ENCODE results near the gene KCTD3. TPM values are rescaled to one million over a fixed set of nuclear protein-coding genes. Genes with fewer than 3 reads are reported as not detected.
A peak's percentile ranks its signal among the peaks of the same experiment; 100 is the strongest.

The KCTD3 gene
- total RNA-seq = 13.0 TPM
- long read RNA-seq, transcript KCTD3-201 (18 exons, 3,931 nt) = major isoform, 7 of 20 reads
- long read RNA-seq, partial matches to known transcripts = 2 of 20 reads
- long read RNA-seq, other reads (novel, unspliced or antisense) = 11 of 20 reads

DNA sequence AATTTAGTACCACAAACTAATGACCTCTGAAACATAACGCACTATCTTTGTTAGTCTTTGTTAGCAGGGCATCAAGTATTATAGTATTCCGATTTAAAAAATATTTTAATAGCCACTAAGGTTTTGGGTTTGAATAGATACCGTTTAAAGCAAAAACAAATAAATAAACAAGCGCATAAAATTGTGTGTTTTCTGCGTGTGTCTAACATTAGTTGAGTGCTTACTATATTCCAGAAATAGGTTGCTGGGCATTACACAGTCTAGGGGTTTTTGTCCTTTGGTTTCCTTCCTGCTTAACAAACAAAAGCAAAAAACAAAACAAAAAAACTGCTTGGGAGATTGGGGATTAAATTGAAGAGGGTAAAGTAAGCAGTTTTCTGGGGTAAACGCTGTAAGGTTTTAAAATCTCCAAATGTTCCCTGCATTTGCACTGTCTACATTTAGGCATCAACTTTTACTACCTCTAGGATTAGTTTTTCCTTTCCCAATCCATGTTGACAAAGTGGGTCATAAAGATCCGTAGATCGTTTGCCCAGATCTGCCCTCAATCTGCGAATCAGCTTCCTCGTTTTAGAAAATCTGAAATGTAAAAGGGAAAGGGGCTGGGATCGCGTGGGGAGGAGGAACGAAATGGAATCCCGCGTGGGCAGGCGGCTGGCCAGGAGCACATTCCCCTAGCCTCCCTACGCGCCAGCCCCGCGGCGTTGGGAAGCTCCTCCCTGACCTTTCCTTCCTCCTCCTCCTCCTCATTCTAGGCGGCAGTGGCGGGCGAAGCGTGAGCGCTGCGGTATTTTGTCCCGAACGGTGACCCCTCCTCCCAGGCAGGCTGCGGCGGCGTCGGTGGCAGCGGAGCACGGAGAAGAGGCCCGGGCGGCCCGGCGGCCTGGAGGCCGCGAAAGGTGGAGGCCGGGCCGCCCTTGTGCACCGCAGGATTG is at the start of gene KCTD3:
Gene KCTD3 (plus strand): TSS at position 749 of the 935 bp plus-strand sequence. CDS start 382 bp downstream, outside the sequence.
- ATAC-seq (peak; percentile 97), DNase-seq (ENCODE audit: missing footprints) (peak; percentile 91)
- intact Hi-C loops (cut with DNase I) = loop anchor here (5.0 kb wide), 1 partner anchor 40 kb away; no protein-coding TSS in a partner anchor

DNA sequence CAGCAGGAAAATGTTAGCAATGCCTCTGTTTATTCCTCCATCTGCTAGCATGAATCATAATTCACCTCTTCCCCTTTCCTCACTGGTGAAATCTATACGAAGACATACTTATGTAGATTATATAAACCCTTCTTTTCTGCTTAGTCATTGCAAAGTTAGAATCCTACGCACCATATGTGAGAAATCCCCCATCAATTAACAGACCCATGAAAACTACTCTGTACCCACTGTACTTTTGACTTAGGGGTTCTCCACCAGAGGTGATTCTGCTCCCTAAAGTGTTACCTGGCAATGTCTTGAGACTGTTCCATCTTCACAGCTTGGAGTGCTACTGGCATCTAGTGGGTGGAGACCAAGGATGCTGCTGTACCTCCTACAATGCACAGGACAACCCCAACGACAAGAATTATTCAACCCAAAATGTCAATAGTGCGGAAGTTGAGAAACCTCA is 49.6 kb upstream of the KCTD3 start:
- intact Hi-C loops (cut with DNase I) = no loop called here
- DNase-seq (ENCODE audit: missing footprints) (no peak), ATAC-seq (no peak)

DNA sequence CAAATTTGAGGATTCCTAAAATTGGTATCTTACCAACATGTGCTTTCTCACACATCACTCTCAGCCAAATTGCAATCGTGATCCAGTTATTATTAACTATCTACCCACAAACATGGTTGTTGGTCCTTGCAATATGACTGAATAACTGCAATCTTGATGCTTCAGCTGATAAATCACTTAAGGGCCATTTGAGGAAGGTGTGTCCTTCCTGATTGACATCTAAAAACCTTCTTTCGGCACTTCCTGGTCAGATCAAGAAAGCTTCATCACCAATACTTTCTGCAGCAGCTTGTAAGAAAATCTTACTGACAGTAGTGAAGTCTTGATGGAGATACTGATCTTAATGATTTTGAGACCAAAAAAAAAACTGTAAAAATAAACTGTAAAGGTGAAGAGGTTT is 48.5 kb upstream of the KCTD3 start:
- no peak for DNase-seq (ENCODE audit: missing footprints)
- ATAC-seq = no peak
- intact Hi-C loops (cut with DNase I) = no loop called here

DNA sequence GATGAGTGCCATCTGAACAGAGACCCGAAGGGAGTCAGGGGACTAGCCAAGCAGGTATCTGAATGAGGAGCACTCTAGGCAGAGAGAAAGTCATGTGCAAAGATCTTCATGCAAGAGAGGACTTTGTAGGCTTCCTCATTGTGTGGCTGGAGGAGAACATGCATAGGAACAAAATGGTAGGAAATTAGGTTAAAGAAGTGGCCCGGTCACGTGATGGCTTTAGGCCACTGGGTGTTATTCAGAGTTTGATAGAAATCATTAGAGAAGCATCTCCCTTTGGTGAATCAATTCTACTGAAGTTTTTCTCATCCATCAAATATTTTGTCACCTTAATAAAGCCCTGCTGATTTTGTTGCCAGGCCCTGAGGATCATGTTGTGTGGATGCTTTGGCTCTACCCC is 45.8 kb upstream of the KCTD3 start:
- DNase-seq (ENCODE audit: missing footprints) (no peak), ATAC-seq (no peak)
- intact Hi-C loops (cut with DNase I) = loop anchor here (10.0 kb wide), 1 partner anchor 896 kb away; no protein-coding TSS in a partner anchor

DNA sequence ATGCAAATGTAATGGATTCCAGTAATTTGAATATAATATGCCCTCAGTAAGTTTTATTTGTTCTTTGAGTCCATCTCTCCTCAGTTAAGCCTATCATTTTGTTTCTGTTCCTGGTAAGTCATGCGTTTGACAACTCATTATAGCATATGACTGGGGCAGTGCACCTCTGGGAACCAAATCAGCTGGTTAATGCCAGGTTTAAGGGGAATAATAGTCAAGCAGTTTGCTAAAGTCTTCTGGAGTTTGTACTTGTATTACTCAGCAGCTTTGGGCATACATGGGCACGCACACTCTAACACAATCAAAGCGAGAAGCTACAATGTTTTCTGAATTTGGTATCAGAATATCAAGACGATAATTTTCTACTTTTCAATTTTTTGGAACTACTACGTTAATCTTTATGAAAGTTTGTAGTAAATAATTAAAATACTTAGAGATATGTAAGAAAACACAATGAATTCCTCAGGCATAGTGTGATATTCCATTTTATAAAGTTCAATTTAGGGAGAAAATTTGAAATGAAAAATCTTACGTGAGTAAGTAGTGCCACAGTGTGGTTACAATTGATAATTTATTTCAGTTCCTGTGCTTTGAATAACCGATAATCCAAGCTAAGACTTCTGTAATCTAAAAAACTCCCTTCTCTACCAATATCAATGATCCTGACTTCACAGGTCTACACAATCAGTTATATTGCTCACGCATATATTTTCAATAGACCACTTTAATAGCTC is 43.8 kb upstream of the KCTD3 start:
- no peak for DNase-seq (ENCODE audit: missing footprints)
- intact Hi-C loops (cut with DNase I) = loop anchor here (10.0 kb wide), 1 partner anchor 898 kb away; no protein-coding TSS in a partner anchor
- no peak for ATAC-seq

- no peak for ATAC-seq
- DNase-seq (ENCODE audit: missing footprints) = no peak
- intact Hi-C loops (cut with DNase I) = loop anchor here (10.0 kb wide), 1 partner anchor 899 kb away; no protein-coding TSS in a partner anchor
Observed at GRCh38 chr1:215523906-215524305, 43.2 kb upstream of the KCTD3 start.

DNA sequence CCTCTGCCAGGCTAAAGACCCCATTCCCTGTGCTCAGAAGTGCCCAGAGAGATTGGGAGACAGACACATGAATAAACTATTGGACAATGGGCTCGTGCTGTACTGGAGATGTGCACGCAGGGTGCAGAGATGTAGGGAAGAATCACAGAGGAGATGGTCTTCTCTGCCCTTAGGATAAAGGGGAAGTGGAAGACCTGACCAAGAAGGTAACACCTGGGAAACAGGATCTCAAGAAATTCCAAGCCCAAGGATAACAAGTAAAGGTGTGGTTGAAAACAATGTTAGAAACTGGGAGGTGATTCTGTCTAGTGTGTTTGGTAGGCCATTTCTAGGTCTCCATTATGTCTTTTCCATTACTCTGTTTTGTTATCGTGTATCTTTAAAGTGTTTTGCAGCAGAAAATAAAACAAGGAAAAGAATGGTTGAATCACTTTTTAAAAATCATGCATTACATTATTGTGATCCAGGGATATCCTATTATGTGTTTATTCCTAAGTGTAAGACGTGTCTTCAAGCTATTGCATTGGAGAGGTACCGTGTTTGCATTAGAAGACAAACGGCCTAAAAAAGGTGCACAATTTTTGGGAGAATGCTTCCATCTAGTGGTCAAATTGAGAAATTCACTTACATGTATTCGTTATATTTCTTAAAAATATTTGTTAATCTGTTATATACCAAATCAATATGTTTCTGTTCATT is 40.8 kb upstream of the KCTD3 start:
- DNase-seq (ENCODE audit: missing footprints) (no peak), ATAC-seq (no peak)
- intact Hi-C loops (cut with DNase I) = loop anchor here (5.0 to 10.0 kb wide), 2 partner anchors 864 to 901 kb away; no protein-coding TSS in a partner anchor

GRCh38 chr1:215526846-215527151 is 40.3 kb upstream of the KCTD3 start:
- intact Hi-C loops (cut with DNase I) = loop anchor here (5.0 to 10.0 kb wide), 2 partner anchors 864 to 902 kb away; no protein-coding TSS in a partner anchor
- ATAC-seq (no peak), DNase-seq (ENCODE audit: missing footprints) (no peak)

GRCh38 chr1:215529111-215529510 is 38.0 kb upstream of the KCTD3 start:
- no peak for ATAC-seq
- intact Hi-C loops (cut with DNase I) = loop anchor here (5.0 to 10.0 kb wide), 2 partner anchors 867 to 904 kb away; no protein-coding TSS in a partner anchor
- DNase-seq (ENCODE audit: missing footprints) = no peak

DNA sequence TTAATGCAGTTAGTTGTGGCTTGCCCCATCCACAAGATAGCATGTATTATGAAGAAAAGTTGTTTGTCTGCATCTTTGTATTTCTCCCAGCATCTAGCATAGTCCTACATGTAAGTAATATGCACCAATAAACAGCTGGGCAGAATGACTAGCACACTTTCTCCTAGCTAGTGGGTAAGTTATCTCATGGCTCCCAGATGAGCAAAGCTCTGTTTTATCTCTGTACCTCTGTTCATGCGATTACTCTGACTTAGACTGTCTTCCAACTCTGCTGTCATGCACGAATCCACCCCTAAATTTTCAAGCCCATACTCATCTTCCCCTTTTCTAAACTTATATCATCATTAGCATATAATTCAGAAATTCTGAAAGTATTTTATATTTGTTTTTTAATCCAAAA is 37.5 kb upstream of the KCTD3 start:
- intact Hi-C loops (cut with DNase I) = loop anchor here (5.0 to 10.0 kb wide), 2 partner anchors 867 to 905 kb away; no protein-coding TSS in a partner anchor
- ATAC-seq = no peak
- DNase-seq (ENCODE audit: missing footprints) = no peak

GRCh38 chr1:215530401-215530984 is 36.6 kb upstream of the KCTD3 start:
- no peak for DNase-seq (ENCODE audit: missing footprints)
- intact Hi-C loops (cut with DNase I) = no loop called here
- no peak for ATAC-seq

- intact Hi-C loops (cut with DNase I) = no loop called here
- no peak for DNase-seq (ENCODE audit: missing footprints)
- no peak for ATAC-seq
Observed at GRCh38 chr1:215539803-215540570, 27.1 kb upstream of the KCTD3 start.

GRCh38 chr1:215542301-215542700 is 24.8 kb upstream of the KCTD3 start:
- DNase-seq (ENCODE audit: missing footprints) = no peak
- ATAC-seq = no peak
- intact Hi-C loops (cut with DNase I) = no loop called here

- ATAC-seq = no peak
- no peak for DNase-seq (ENCODE audit: missing footprints)
- intact Hi-C loops (cut with DNase I) = no loop called here
Observed at GRCh38 chr1:215543191-215543606, 23.9 kb upstream of the KCTD3 start.

- ATAC-seq (no peak), DNase-seq (ENCODE audit: missing footprints) (no peak)
- intact Hi-C loops (cut with DNase I) = no loop called here
Observed at GRCh38 chr1:215543806-215544205, 23.3 kb upstream of the KCTD3 start.

DNA sequence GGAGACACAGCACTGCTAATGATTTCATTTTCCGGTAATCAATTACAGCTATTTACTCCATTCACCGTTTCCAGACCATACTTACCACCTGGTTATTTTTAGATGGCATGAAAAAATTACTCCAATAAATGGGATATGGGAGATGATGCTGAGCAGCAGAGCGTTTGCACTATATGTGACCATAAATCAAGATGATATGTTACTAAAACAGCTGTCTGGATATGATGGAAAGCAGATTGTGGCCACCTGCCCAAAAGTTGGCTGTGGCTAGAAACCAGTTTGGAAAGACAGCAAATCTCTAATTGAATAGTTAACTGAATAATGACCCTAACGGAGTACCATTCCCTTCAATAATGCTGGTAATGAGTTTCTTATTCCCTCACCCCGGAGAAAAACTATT is 22.5 kb upstream of the KCTD3 start:
- ATAC-seq (no peak), DNase-seq (ENCODE audit: missing footprints) (no peak)
- intact Hi-C loops (cut with DNase I) = no loop called here

DNA sequence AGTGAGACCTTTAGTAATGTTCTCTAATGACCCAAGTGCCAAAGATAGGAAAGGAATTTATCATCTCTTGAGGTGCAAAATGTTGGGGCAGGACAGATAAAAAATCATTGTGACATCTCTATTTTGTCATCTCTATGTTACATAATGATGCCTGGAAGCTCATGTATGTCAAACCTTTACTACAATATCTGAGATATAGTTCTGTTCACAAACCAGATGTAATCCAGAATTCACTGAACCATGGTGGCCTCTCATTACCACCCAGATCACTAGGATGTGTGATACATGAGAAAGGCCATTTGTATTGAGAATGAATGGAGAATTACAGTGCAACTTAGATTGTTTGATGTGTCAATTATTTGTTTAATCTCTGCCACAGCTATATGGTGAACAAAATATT is 22.0 kb upstream of the KCTD3 start:
- intact Hi-C loops (cut with DNase I) = no loop called here
- ATAC-seq (no peak), DNase-seq (ENCODE audit: missing footprints) (no peak)

- no peak for ATAC-seq
- intact Hi-C loops (cut with DNase I) = no loop called here
- DNase-seq (ENCODE audit: missing footprints) = no peak
Observed at GRCh38 chr1:215547011-215547410, 20.1 kb upstream of the KCTD3 start.

Data from Right ventricle myocardium inferior (tissue), 1 donor.